PC-9 (cell line): ENCODE measurements around the gene NPTX1. TPM values are rescaled to one million over a fixed set of nuclear protein-coding genes. Genes with fewer than 3 reads are reported as not detected.

ENCODE experiments used
- BruUV-seq: library from RNA; stranded (reverse); fragments of 400-500 nt; replicated peaks from 2 replicates; lab custom pipeline; 2021; lab: Mats Ljungman, UMichigan
- CTCF ChIA-PET: fragments of 300-600 bp; sonication (Branson Sonifier 250); formaldehyde crosslinking; loops from one replicate; lab custom pipeline; 2022; ENCODE audit warnings: antibody characterized with exemption; lab: Charles Lee
- POLR2A ChIA-PET: fragments of 300-600 bp; sonication (Branson Sonifier 250); formaldehyde crosslinking; loops from one replicate; lab custom pipeline; 2022; ENCODE audit warnings: antibody characterized with exemption; ENCODE audit not compliant: unreplicated experiment; lab: Charles Lee
- DNase-seq, 2 experiments: peaks; one replicate each; pipeline versions ENCODE4 v3.0.0 to v3.0.0-alpha.2; 2015 to 2022; ENCODE audit warnings: mixed read lengths in 1 of 2
- H2AFZ ChIP-seq: fragments of 200-600 bp; sonication (generic); 2 replicates; pipeline ENCODE4 v1.8.1; 2017; ENCODE audit warnings: antibody characterized with exemption
- H3F3A ChIP-seq: fragments of 200-600 bp; sonication (generic); 2 replicates; pipeline ENCODE4 v1.8.1; 2017; ENCODE audit warnings: antibody characterized with exemption, mild to moderate bottlenecking, low read depth; ENCODE audit not compliant: insufficient read depth
- H3K27ac ChIP-seq: fragments of 200-600 bp; sonication (generic); 2 replicates; pipeline ENCODE4 v1.6.1; 2016; ENCODE audit warnings: mixed run types
- H3K27me3 ChIP-seq: fragments of 200-600 bp; sonication (generic); 2 replicates; pipeline ENCODE4 v1.6.1; 2016; ENCODE audit warnings: low read depth, mixed run types; ENCODE audit not compliant: insufficient read depth
- H3K36me3 ChIP-seq: fragments of 200-600 bp; sonication (generic); 2 replicates; pipeline ENCODE4 v1.6.1; 2016; ENCODE audit warnings: low read depth, mixed run types
- H3K4me1 ChIP-seq: fragments of 200-600 bp; sonication (generic); replicated peaks from 2 replicates; pipeline ENCODE4 v1.6.1; 2016; ENCODE audit warnings: mixed run types; ENCODE audit not compliant: insufficient read depth
- H3K4me2 ChIP-seq: fragments of 200-600 bp; sonication (generic); 2 replicates; pipeline ENCODE4 v1.6.1; 2017; ENCODE audit warnings: mixed run types
- H3K4me3 ChIP-seq: fragments of 200-600 bp; sonication (generic); 2 replicates; pipeline ENCODE4 v1.6.1; 2016; ENCODE audit warnings: mixed run types
- H3K79me2 ChIP-seq: fragments of 200-600 bp; sonication (generic); 2 replicates; pipeline ENCODE4 v1.6.1; 2017; ENCODE audit warnings: low read depth, mixed run types
- H3K9me2 ChIP-seq: fragments of 200-600 bp; sonication (generic); 2 replicates; pipeline ENCODE4 v1.8.1; 2017; ENCODE audit warnings: mild to moderate bottlenecking; ENCODE audit not compliant: insufficient read depth
- H3K9me3 ChIP-seq: fragments of 200-600 bp; sonication (generic); 2 replicates; pipeline ENCODE4 v1.8.1; 2016; ENCODE audit warnings: low read depth; ENCODE audit not compliant: insufficient read depth
- H4K20me1 ChIP-seq: fragments of 200-600 bp; sonication (generic); 2 replicates; pipeline ENCODE4 v1.8.1; 2017; ENCODE audit not compliant: insufficient read depth
- EZH2 ChIP-seq: fragments of 200-600 bp; sonication (generic); IDR thresholded peaks from 2 replicates; pipeline ENCODE4 v1.8.0; 2017; ENCODE audit warnings: antibody characterized with exemption, low read depth
- intact Hi-C: fragments of 100-400 bp; cut with micrococcal nuclease; formaldehyde crosslinking; loops from one replicate; pipeline ENCODE4 v1.10.0; 2022; ENCODE audit not compliant: unreplicated experiment
- total RNA-seq: library from RNA; stranded (reverse); gene quantifications from 2 replicates; pipeline ENCODE4 v1.2.3, GENCODE V29; 2021
- TF ChIP-seq, protein P1 (sequence below): fragments of 200-600 bp; sonication (generic); conservative IDR thresholded peaks from 2 replicates; pipeline ENCODE4 v1.6.1; 2017; ENCODE audit warnings: mixed run types, antibody characterized with exemption, mild to moderate bottlenecking, moderate library complexity

The NPTX1 gene
- total RNA-seq, 1 experiment from 2014 or later, result 6.9 TPM

DNA sequence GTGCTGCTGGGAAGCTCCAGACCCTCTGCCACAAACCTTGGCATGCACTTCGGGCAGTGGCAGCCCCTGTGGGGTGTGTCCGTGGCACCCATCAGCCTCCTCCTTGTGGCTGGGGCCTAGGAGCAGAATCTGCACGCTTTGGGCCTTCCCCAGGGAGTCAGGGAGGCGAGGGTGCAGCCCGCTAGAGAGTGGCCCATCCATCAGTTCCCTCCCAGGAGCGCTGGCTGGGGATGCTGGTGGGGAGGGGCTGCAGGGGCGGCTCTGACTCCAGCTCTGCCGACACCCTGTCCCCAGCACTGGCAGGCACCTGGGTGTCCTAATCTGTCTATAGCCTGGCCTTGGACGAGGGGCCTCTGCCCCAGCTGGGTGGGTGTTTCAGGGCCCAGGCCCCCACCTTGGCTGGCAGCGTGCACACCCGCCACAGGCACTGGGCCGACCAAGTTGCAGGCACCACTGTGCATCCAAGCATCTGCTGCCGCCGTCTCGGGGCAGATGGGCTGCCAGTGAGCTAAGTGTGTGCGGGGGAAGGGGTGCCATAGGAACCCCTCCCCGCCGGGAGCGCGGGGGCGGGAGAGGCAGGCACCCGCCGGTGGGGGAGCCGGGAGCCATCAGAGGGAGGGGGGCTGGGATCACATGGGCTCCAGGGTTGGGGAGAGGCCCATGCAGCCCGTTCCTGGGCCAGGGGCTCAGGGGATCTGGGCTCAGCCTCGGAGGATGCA, 31.2 kb downstream of the NPTX1 start:
- TF ChIP-seq, protein P1, sequence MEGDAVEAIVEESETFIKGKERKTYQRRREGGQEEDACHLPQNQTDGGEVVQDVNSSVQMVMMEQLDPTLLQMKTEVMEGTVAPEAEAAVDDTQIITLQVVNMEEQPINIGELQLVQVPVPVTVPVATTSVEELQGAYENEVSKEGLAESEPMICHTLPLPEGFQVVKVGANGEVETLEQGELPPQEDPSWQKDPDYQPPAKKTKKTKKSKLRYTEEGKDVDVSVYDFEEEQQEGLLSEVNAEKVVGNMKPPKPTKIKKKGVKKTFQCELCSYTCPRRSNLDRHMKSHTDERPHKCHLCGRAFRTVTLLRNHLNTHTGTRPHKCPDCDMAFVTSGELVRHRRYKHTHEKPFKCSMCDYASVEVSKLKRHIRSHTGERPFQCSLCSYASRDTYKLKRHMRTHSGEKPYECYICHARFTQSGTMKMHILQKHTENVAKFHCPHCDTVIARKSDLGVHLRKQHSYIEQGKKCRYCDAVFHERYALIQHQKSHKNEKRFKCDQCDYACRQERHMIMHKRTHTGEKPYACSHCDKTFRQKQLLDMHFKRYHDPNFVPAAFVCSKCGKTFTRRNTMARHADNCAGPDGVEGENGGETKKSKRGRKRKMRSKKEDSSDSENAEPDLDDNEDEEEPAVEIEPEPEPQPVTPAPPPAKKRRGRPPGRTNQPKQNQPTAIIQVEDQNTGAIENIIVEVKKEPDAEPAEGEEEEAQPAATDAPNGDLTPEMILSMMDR, result no peak
- no peak for TF ChIP-seq EZH2
- intact Hi-C loops, result no loop called here
- no peaks in the 10 kb centered on the region for H3K9me3 ChIP-seq
- H3K36me3 ChIP-seq, result no peaks in the 10 kb centered on the region
- no peaks in the 10 kb centered on the region for H3F3A ChIP-seq
- H2AFZ ChIP-seq, result no peak overlapping the region
- no TSS peak for BruUV-seq
- POLR2A ChIA-PET, result no interaction called here
- no peak overlapping the region for H3K4me2 ChIP-seq
- H3K4me1 ChIP-seq, result no peaks in the 10 kb centered on the region
- no peak for DNase-seq
- H3K27me3 ChIP-seq, result peaks cover 6% of the 10 kb centered on the region; the same call in 1 of the 2 replicates
- CTCF ChIA-PET, result no interaction called here
- no peak overlapping the region for H3K27ac ChIP-seq
- H3K9me2 ChIP-seq, result no peaks in the 10 kb centered on the region
- no peak overlapping the region for H3K4me3 ChIP-seq
- H3K79me2 ChIP-seq, result no peaks in the 10 kb centered on the region
- H4K20me1 ChIP-seq, result no peaks in the 10 kb centered on the region

DNA sequence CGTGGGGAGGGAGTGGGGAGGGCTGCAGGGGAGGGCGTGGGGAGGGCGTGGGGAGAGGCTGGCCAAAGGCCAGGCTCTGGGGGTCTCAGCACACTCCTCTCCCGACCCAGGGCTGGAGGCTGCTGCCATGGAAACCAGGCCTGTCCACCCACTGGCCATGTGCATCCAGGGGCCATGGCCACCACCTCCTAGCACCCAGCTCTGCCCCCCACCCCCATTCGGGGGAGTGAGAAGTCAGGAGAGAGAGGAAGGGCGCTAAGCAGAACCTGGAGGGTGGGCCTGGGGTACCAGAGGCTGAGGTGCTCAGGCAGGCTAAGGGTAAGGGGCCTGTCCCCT, 31.8 kb downstream of the NPTX1 start:
- Histone ChIP-seq H3F3A (no peaks in the 10 kb centered on the region), H3K9me2 (no peaks in the 10 kb centered on the region), H3K27me3 (peaks cover 6% of the 10 kb centered on the region; the same call in 1 of the 2 replicates), H3K79me2 (no peaks in the 10 kb centered on the region), H4K20me1 (no peaks in the 10 kb centered on the region), H3K27ac (no peak overlapping the region), H3K9me3 (no peaks in the 10 kb centered on the region), H3K4me2 (no peak overlapping the region), H3K4me1 (no peaks in the 10 kb centered on the region), H3K36me3 (no peaks in the 10 kb centered on the region), H2AFZ (no peak overlapping the region), H3K4me3 (no peak overlapping the region)
- DNase-seq, result no peak
- no peak for TF ChIP-seq EZH2
- TF ChIP-seq, protein P1, result no peak
- BruUV-seq, result no TSS peak
- POLR2A ChIA-PET, result no interaction called here
- CTCF ChIA-PET, result no interaction called here
- intact Hi-C loops, result no loop called here

DNA sequence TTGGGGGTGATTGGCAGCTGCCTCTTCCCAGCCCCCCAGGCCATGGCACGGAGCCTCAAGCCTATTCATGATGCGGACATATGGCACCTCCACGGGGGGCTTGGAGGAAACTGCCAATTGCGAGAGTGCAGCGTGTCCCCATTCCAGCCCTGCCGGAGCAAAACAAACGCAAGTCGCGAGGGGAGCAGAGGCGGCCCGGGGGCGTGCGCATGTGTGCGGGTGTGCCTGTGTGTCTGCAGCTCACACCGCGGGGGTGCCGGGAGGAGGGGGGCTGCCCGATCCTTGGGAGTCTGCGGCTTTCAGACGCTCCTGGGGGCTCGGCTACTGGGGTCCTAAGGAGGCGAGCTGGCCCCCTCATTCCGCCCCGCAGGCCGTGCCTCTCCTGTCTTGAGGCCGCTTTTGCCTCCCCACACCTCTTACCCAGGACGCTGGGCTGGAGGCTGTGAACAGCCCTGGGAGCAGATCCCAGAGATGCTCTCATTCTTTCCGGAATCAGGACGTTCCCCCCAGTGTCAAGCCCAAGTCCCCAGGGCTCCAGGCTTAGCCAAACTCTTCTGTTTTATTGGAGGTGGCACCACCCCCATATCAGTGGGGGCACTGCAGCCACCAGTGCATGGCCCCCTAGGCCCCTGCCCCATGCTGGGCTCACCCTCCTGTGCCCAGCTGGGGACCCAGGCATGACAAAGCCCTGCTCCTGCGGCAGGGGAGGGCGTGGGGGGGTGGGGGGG, 32.3 kb downstream of the NPTX1 start:
- no peaks in the 10 kb centered on the region for H3K9me2 ChIP-seq
- CTCF ChIA-PET, result no interaction called here
- no TSS peak for BruUV-seq

More for the DNA sequence above, 32.3 kb downstream of the NPTX1 start:
- Histone ChIP-seq H3F3A (no peaks in the 10 kb centered on the region), H3K4me2 (no peak overlapping the region), H4K20me1 (no peaks in the 10 kb centered on the region), H3K4me1 (no peaks in the 10 kb centered on the region), H3K9me3 (no peaks in the 10 kb centered on the region), H3K4me3 (no peak overlapping the region), H2AFZ (no peak overlapping the region), H3K79me2 (no peaks in the 10 kb centered on the region), H3K36me3 (no peaks in the 10 kb centered on the region), H3K27me3 (peaks cover 6% of the 10 kb centered on the region; the same call in 1 of the 2 replicates), H3K27ac (no peak overlapping the region)
- TF ChIP-seq EZH2, result no peak
- POLR2A ChIA-PET, result no interaction called here
- DNase-seq, result no peak
- intact Hi-C loops, result no loop called here
